HepG2 (cell line): Measurements from ENCODE around the gene CYP26B1. TPM values are rescaled to one million over a fixed set of nuclear protein-coding genes. Genes with fewer than 3 reads are reported as not detected.
A peak's percentile ranks its signal among the peaks of the same experiment; 100 is the strongest.

Experiments
- CCDC6 ChIP-seq: sonication (generic); formaldehyde crosslinking; IDR thresholded peaks from 2 replicates; pipeline ENCODE4 v1.8.1; 2022; ENCODE audit warnings: mild to moderate bottlenecking, missing genetic modification reagents, moderate library complexity
- FOSL2 ChIP-seq: sonication (generic); formaldehyde crosslinking; IDR thresholded peaks from 2 replicates; pipeline ENCODE4 v1.4.0; 2020; ENCODE audit warnings: missing genetic modification reagents
- GPBP1L1 ChIP-seq: sonication (generic); formaldehyde crosslinking; IDR thresholded peaks from 2 replicates; pipeline ENCODE4 v1.5.0; 2020; ENCODE audit warnings: mild to moderate bottlenecking, missing genetic modification reagents
- GZF1 ChIP-seq: sonication (generic); formaldehyde crosslinking; IDR thresholded peaks from 2 replicates; pipeline ENCODE4 v1.5.1; 2020; ENCODE audit warnings: mild to moderate bottlenecking, missing genetic modification reagents
- KLF16 ChIP-seq, 2 experiments: sonication (generic) in 1 of 2; formaldehyde crosslinking in 1 of 2; IDR thresholded peaks; 2 replicates each; pipeline versions ENCODE4 v1.6.1 to v1.8.0; 2016 to 2023; ENCODE audit warnings: missing genetic modification reagents in 2 of 2, missing compliant biosample characterization in 1 of 2
- SATB2 ChIP-seq: sonication (generic); formaldehyde crosslinking; IDR thresholded peaks from 2 replicates; pipeline ENCODE4 v1.5.0; 2020; ENCODE audit warnings: missing genetic modification reagents
- SMC3 ChIP-seq: IDR thresholded peaks from 2 replicates; pipeline ENCODE4 v1.6.1; 2011; ENCODE audit warnings: low read length, improper control_type of control experiment
- SNRNP70 ChIP-seq: fragments of 200-400 bp; formaldehyde crosslinking; IDR thresholded peaks from 2 replicates; pipeline ENCODE4 v1.6.1; 2017; ENCODE audit warnings: mild to moderate bottlenecking, low read depth, low read length, moderate library complexity
- SPEN ChIP-seq: sonication (generic); formaldehyde crosslinking; IDR thresholded peaks from 2 replicates; pipeline ENCODE4 v1.5.1; 2020; ENCODE audit warnings: low read depth, mild to moderate bottlenecking, missing genetic modification reagents
- STAG1 ChIP-seq: sonication (generic); formaldehyde crosslinking; IDR thresholded peaks from 2 replicates; pipeline ENCODE4 v1.4.0; 2020; ENCODE audit warnings: missing genetic modification reagents
- TAF1 ChIP-seq: sonication (generic); formaldehyde crosslinking; IDR thresholded peaks from 2 replicates; pipeline ENCODE4 v1.4.0; 2020; ENCODE audit warnings: missing genetic modification reagents
- ZBTB1 ChIP-seq: sonication (generic); formaldehyde crosslinking; IDR thresholded peaks from 2 replicates; pipeline ENCODE4 v1.4.0; 2020; ENCODE audit warnings: missing genetic modification reagents, borderline replicate concordance
- ZBTB10 ChIP-seq: sonication (generic); formaldehyde crosslinking; IDR thresholded peaks from 2 replicates; pipeline ENCODE4 v1.4.0; 2020; ENCODE audit warnings: missing genetic modification reagents, borderline replicate concordance
- ZGPAT ChIP-seq: IDR thresholded peaks from 2 replicates; pipeline ENCODE4 v1.6.1; 2016; ENCODE audit warnings: mild to moderate bottlenecking
- ZNF34 ChIP-seq: sonication (generic); formaldehyde crosslinking; IDR thresholded peaks from 2 replicates; pipeline ENCODE4 v1.4.0; 2020; ENCODE audit warnings: mild to moderate bottlenecking, missing genetic modification reagents, borderline replicate concordance
- ZNF605 ChIP-seq: sonication (generic); formaldehyde crosslinking; IDR thresholded peaks from 2 replicates; pipeline ENCODE4 v1.8.0; 2022; ENCODE audit warnings: mild to moderate bottlenecking, missing genetic modification reagents
- ZNF614 ChIP-seq: IDR thresholded peaks from 2 replicates; pipeline ENCODE4 v1.6.1; 2018; ENCODE audit warnings: missing biosample characterization, missing genetic modification reagents, inconsistent platforms, borderline replicate concordance
- ZNF619 ChIP-seq: sonication (generic); formaldehyde crosslinking; IDR thresholded peaks from 2 replicates; pipeline ENCODE4 v1.4.0; 2020; ENCODE audit warnings: mild to moderate bottlenecking, missing genetic modification reagents
- ZNF710 ChIP-seq: sonication (generic); formaldehyde crosslinking; IDR thresholded peaks from 2 replicates; pipeline ENCODE4 v1.5.0; 2020; ENCODE audit warnings: mild to moderate bottlenecking, missing genetic modification reagents, borderline replicate concordance
- ZNF782 ChIP-seq: sonication (generic); formaldehyde crosslinking; IDR thresholded peaks from 2 replicates; pipeline ENCODE4 v1.4.0; 2020; ENCODE audit warnings: missing genetic modification reagents, mild to moderate bottlenecking, borderline replicate concordance
- polyA plus RNA-seq, 8 experiments: library from polyadenylated mRNA; depleted of rRNA in 3 of 8; stranded (reverse) in 7 of 8; unstranded in 1 of 8; fragments of >200 nt; fragmentation: Illumina TruSeq in 4 of 8; extraction: Trizol in 4 of 8; gene quantifications; 2 replicates each; pipeline versions ENCODE4 v1.2.1 to v1.2.3, GENCODE V29; 2011 to 2016; ENCODE audit warnings: low read depth in 4 of 8, missing spikeins in 1 of 8, mixed read lengths in 1 of 8; ENCODE audit not compliant: insufficient read depth in 1 of 8
- total RNA-seq, 5 experiments: library from RNA; depleted of rRNA; stranded (reverse); fragments of >200 nt; fragmentation: Illumina TruSeq; extraction: Trizol; gene quantifications; 2 replicates each; pipeline ENCODE4 v1.2.3, GENCODE V29; 2016; ENCODE audit warnings: low read depth in 1 of 5

CYP26B1 gene
- total and polyA plus RNA-seq, 2 of the 13 experiments (the other 11 are each of a cell fraction or from before 2014, with no cell fraction given): 0.05 to 0.07 TPM

- TF ChIP-seq GPBP1L1 (CRISPR knock-in tag) (no peak), ZNF614 (CRISPR knock-in tag) (peak; percentile 51; the same call in 1 of the 2 replicates), SPEN (CRISPR knock-in tag) (no peak), SATB2 (no peak), ZNF619 (CRISPR knock-in tag) (peak; percentile 85; the same call in 1 of the 2 replicates), SMC3 (peak; percentile 95), TAF1 (CRISPR knock-in tag) (0 out of 2 replicates have a peak, but pooled peaks have one; percentile 19), ZNF34 (CRISPR knock-in tag) (no peak), SNRNP70 (no peak), ZNF710 (peak; percentile 20; the same call in 1 of the 2 replicates), KLF16 (CRISPR knock-in tag; IDR thresholded peaks at IDR 0.05) (no peak), STAG1 (CRISPR knock-in tag) (peak; percentile 97), FOSL2 (0 out of 2 replicates have a peak, but pooled peaks have one; percentile 21), ZGPAT (CRISPR knock-in tag) (0 out of 2 replicates have a peak, but pooled peaks have one; percentile 19), GZF1 (CRISPR knock-in tag) (no peak), ZBTB1 (CRISPR knock-in tag) (no peak), ZNF782 (CRISPR knock-in tag) (peak; percentile 38; the same call in 1 of the 2 replicates), ZBTB10 (CRISPR knock-in tag) (no peak), CCDC6 (CRISPR knock-in tag) (0 out of 2 replicates have a peak, but pooled peaks have one; percentile 53), ZNF605 (CRISPR knock-in tag) (peak; percentile 12; the same call in 1 of the 2 replicates)
Measured at GRCh38 chr2:72150157-72150860, 2.6 kb upstream of the CYP26B1 start (continued).
